ENCODE results near the gene NKPD1. TPM values are rescaled to one million over a fixed set of nuclear protein-coding genes. Genes with fewer than 3 reads are reported as not detected.

Gene NKPD1
- total RNA-seq, 6 experiments from 2014 or later = 0.06 TPM; not detected in 5

GRCh38 chr19:45163156-45163555, 2.4 kb upstream of the NKPD1 start:
- Histone ChIP-seq H3K4me3 (no peak overlapping the region), H3K27me3 (no peaks in the 10 kb centered on the region), H3K36me3 (no peaks in the 10 kb centered on the region), H3K4me1 (no peaks in the 10 kb centered on the region), H3K27ac (no peak overlapping the region), H3K9me3 (no peaks in the 10 kb centered on the region)
- intact Hi-C loops (cut with DNase I) = no loop called here
- DNase-seq (no peak), ATAC-seq (no peak)
- TF ChIP-seq POLR2A (IDR thresholded peaks at IDR 0.05) (no peak), CTCF (IDR thresholded peaks at IDR 0.05) (no peak)
- WGBS (ENCODE audit: insufficient coverage, low coverage, low lambda C conversion rate, missing lambda C conversion rate) = 40% methylated on average over 1 of the region's 17 CpGs

- H3K27me3 ChIP-seq = no peaks in the 10 kb centered on the region
- no peaks in the 10 kb centered on the region for H3K4me1 ChIP-seq
- no peak overlapping the region for H3K4me3 ChIP-seq
- WGBS (ENCODE audit: insufficient coverage, low coverage, low lambda C conversion rate, missing lambda C conversion rate) = 20% methylated on average over 1 of the region's 18 CpGs
- no peaks in the 10 kb centered on the region for H3K9me3 ChIP-seq
- peak in 1 of 3 donors; percentile 52 for DNase-seq
- no peak overlapping the region for H3K27ac ChIP-seq
- TF ChIP-seq POLR2A (IDR thresholded peaks at IDR 0.05) (no peak), CTCF (IDR thresholded peaks at IDR 0.05) (no peak)
- ATAC-seq = peak; percentile 3 to 33 (median 14)
- H3K36me3 ChIP-seq = no peaks in the 10 kb centered on the region
- intact Hi-C loops (cut with DNase I) = no loop called here
These were observed 1.9 kb upstream of the NKPD1 start for GRCh38 chr19:45162608-45163143.

DNA sequence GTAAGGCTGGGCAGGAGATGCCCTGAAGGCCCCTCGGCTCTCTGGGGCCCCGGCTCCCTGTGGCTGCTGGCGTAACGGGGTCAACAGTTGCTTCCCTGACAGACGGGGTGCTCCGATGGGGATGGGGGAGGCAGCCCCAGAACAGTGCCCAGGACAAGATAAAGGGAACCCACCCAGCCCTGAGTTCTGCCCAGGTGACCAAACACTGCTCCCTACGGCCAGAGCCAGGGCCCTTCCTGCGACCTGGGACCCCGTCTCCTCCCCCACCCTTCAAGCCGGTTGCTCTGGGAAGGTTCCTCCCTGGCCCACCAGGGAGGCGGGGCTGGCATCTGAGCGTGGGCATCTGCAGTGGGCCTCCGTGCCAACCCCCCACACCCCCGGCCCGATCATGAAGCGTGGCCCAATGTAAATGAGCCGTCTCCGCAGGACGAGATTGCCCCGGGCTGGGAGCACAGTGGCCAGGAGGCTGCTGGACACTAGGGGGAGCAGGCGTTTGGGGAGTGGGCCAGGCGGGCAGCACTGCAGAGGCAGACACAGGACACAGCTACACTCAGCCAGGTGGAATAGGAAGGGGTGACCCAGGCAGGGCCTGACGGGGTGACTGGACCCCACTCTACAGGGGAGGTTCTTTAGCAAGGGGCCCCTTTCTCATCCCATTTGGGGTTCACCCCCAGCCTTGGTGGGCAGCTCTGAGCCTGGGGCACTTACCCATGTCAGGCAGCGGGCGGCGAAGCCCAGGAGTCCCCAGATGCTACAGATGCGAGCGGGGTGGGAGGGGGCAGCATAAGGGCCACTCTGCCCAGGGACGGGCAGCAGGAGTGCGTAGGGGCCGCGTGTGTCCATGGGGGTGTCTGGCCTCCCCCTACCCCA, 1.2 kb upstream of the NKPD1 start:
- no peaks in the 10 kb centered on the region for H3K36me3 ChIP-seq
- H3K4me3 ChIP-seq = no peak overlapping the region
- ATAC-seq (peak; percentile 39 to 63 (median 54)), DNase-seq (peak in 2 of 3 donors; percentile 48 to 52)
- TF ChIP-seq CTCF (IDR thresholded peaks at IDR 0.05) (peak; percentile 31 to 46 (median 44)), POLR2A (IDR thresholded peaks at IDR 0.05) (no peak)
- intact Hi-C loops (cut with DNase I) = no loop called here
- no peaks in the 10 kb centered on the region for H3K27me3 ChIP-seq
- WGBS (ENCODE audit: insufficient coverage, low coverage, low lambda C conversion rate, missing lambda C conversion rate) = 23% methylated on average over 3 of the region's 32 CpGs
- H3K4me1 ChIP-seq = no peaks in the 10 kb centered on the region
- no peak overlapping the region for H3K27ac ChIP-seq
- no peaks in the 10 kb centered on the region for H3K9me3 ChIP-seq

DNA sequence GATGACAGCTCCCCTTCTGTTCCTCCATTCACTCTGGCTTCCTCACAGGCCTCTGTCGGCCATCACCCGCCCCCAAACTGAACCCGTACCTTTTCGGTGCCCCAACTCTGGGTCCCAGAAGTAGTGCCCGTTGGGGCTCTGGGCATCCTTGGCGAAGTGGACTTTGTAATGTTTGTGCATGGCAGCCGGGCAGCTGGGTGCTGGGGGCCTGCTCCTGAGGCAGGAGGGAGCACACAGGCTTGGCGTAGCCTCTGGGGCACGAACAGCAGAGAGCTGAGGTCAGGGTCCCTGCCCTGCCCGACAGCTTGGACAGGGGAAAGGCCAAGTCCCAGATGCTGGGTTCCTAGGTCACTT, 834 bp downstream of the NKPD1 start:
- Histone ChIP-seq H3K4me3 (no peak overlapping the region), H3K36me3 (no peaks in the 10 kb centered on the region)

More for the DNA sequence above, 834 bp downstream of the NKPD1 start:
- Histone ChIP-seq H3K27ac (no peak overlapping the region), H3K27me3 (no peaks in the 10 kb centered on the region), H3K9me3 (no peaks in the 10 kb centered on the region), H3K4me1 (no peaks in the 10 kb centered on the region)
- 56% methylated on average over 8 of the region's 10 CpGs for WGBS (ENCODE audit: insufficient coverage, low coverage, low lambda C conversion rate, missing lambda C conversion rate)
- no peak for DNase-seq
- intact Hi-C loops (cut with DNase I) = loop anchor here in 1 of 2 donors (10.0 kb wide), 1 partner anchor 185 kb away; the partner anchor contains the start of gene KLC3
- ATAC-seq = no peak
- TF ChIP-seq POLR2A (IDR thresholded peaks at IDR 0.05) (no peak), CTCF (IDR thresholded peaks at IDR 0.05) (no peak)
